ENCODE results near the gene VHLL.

The VHLL gene

GRCh38 chr1:156291226-156292061 lies 7.7 kb downstream of the VHLL start:
- H3K4me3 ChIP-seq (ENCODE audit: low read length), result peak overlapping the region; percentile 72
- peak; percentile 77 for DNase-seq (ENCODE audit: low read depth)
- TF ChIP-seq, protein P1, sequence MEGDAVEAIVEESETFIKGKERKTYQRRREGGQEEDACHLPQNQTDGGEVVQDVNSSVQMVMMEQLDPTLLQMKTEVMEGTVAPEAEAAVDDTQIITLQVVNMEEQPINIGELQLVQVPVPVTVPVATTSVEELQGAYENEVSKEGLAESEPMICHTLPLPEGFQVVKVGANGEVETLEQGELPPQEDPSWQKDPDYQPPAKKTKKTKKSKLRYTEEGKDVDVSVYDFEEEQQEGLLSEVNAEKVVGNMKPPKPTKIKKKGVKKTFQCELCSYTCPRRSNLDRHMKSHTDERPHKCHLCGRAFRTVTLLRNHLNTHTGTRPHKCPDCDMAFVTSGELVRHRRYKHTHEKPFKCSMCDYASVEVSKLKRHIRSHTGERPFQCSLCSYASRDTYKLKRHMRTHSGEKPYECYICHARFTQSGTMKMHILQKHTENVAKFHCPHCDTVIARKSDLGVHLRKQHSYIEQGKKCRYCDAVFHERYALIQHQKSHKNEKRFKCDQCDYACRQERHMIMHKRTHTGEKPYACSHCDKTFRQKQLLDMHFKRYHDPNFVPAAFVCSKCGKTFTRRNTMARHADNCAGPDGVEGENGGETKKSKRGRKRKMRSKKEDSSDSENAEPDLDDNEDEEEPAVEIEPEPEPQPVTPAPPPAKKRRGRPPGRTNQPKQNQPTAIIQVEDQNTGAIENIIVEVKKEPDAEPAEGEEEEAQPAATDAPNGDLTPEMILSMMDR (conservative IDR thresholded peaks at IDR 0.05; ENCODE audit: low read length), result no peak

DNA sequence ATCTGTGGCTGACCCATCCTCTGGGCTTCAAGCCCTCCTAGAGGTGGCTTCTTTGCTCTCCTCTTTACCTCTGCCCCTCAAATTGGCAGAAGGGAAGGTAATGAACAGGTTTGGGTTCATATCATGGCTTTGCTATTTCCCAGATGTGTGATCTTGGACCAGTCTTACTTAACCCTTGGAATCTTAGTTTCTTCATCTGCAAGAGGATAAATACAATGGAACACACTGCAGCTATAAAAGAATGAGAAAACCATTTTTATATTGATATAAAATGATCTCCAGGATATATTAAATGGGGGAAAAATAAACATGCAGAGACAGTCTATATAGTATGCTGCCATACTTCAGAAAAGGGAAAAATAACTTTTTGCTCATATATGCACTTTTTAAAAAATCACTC lies 9.2 kb downstream of the VHLL start:
- no peak for DNase-seq (ENCODE audit: low read depth)
- TF ChIP-seq, protein P1 (conservative IDR thresholded peaks at IDR 0.05; ENCODE audit: low read length), result no peak
- H3K4me3 ChIP-seq (ENCODE audit: low read length), result no peak overlapping the region

DNA sequence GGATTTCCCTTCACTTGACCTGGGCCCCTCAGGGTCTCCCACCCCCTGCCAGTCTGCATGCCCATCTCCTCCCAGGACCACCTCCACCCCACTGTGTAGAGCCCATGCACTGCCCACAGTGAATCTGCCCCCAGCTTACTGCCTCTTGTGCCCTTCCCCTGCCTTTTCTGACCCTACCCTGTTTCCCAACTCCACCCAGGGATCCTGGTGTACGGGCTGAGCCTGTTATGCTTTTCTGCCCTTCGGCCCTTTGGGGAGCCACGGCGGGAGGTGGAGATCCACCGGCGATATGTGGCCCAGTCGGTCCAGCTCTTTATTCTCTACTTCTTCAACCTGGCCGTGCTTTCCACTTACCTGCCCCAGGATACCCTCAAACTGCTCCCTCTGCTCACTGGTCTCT lies 13.0 kb downstream of the VHLL start:
- DNase-seq (ENCODE audit: low read depth), result no peak
- TF ChIP-seq, protein P1 (conservative IDR thresholded peaks at IDR 0.05; ENCODE audit: low read length), result no peak

DNA sequence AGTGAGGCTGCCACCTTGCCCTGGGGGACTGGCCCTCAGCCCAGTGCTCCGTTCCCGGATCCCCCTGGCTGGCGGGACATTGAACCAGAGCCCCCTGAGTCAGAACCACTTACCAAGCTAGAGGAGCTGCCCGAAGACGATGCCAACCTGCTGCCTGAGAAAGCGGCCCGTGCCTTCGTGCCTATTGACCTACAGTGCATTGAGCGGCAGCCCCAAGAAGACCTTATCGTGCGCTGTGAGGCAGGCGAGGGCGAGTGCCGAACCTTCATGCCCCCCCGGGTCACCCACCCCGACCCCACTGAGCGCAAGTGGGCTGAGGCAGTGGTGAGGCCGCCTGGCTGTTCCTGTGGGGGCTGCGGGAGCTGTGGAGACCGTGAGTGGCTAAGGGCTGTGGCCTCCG lies 13.7 kb downstream of the VHLL start:
- no peak for DNase-seq (ENCODE audit: low read depth)
- H3K4me3 ChIP-seq (ENCODE audit: low read length), result no peak overlapping the region
- TF ChIP-seq, protein P1 (conservative IDR thresholded peaks at IDR 0.05; ENCODE audit: low read length), result no peak

More for the DNA sequence above, 13.0 kb downstream of the VHLL start:
- no peak overlapping the region for H3K4me3 ChIP-seq (ENCODE audit: low read length)

DNA sequence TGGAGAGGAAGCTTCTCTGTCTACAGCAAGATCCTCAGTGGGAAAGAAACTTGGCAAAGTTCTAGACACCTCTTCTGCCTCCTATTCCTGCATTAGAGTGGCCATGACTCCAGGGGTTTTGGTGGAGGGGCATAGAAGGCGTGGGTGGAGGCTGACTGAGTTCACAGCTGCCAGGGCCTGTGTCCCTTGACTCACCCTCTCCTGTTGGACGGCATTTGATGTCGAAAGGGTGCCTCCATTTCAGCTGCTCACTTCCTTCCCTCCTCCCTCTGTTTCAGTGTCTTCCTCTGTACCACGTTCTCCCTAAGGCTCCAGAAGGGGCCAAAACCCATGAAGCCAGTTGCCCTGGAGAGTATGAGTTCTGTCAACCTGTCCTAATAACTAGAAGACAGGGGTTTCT lies 14.3 kb downstream of the VHLL start:
- no peak overlapping the region for H3K4me3 ChIP-seq (ENCODE audit: low read length)
- TF ChIP-seq, protein P1 (conservative IDR thresholded peaks at IDR 0.05; ENCODE audit: low read length), result no peak
- no peak for DNase-seq (ENCODE audit: low read depth)

DNA sequence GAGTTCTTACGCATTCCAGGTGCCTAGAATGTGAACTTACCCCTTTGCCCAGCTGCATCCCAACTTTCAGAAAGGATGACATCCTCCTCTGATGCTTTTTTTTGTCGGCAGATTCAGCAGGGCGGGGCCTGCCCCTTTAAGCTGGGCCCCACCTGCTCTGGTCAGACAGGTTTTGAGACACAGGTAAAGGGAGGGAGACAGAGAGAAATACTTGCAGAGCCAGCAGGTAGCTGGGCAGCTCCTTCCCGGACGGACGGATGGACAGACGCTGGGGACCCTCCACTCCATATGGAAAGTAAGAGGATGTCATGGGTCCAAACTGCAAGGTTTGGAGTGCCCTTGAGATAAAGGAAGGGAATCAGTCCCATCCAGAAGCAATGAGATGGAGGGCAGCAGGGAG lies 15.0 kb downstream of the VHLL start, which contains the start of gene TMEM79:
Gene TMEM79, plus strand, starts transcription at position 214 of the 400 bp plus-strand sequence. CDS start 902 bp downstream, outside the sequence.
- no peak for DNase-seq (ENCODE audit: low read depth)
- H3K4me3 ChIP-seq (ENCODE audit: low read length), result peak within 1 kb of the TSS; percentile 96
- TF ChIP-seq, protein P1 (conservative IDR thresholded peaks at IDR 0.05; ENCODE audit: low read length), result no peak

- TF ChIP-seq, protein P1 (conservative IDR thresholded peaks at IDR 0.05; ENCODE audit: low read length), result no peak
- peak overlapping the region; percentile 96 for H3K4me3 ChIP-seq (ENCODE audit: low read length)
- DNase-seq (ENCODE audit: low read depth), result no peak
These were observed 15.6 kb downstream of the VHLL start for GRCh38 chr1:156283521-156283920.
